Transverse colon (tissue), 4 donors: ENCODE results near the gene ATCAY. TPM values are rescaled to one million over a fixed set of nuclear protein-coding genes. Genes with fewer than 3 reads are reported as not detected.
A peak's percentile ranks its signal among the peaks of the same experiment; 100 is the strongest.
"Not testable (repeated sequence)": the region's sequence is repeated elsewhere in the genome, so short reads cannot be mapped to it uniquely, and the experiment has no call there.

ENCODE experiments used
- DNase-seq: peaks from one replicate; pipeline ENCODE4 v3.0.0-alpha.2; 2019
- H3K27ac ChIP-seq, 4 donors: fragments of 200-600 bp; sonication (generic); 2 replicates each; pipeline ENCODE4 v1.5.1; 2016 to 2018; ENCODE audit warnings: inconsistent platforms in 4 of 4
- H3K27me3 ChIP-seq: fragments of 200-600 bp; sonication (generic); 2 replicates; pipeline ENCODE4 v1.5.1; 2017; ENCODE audit warnings: inconsistent platforms
- H3K36me3 ChIP-seq, 4 donors: fragments of 200-600 bp; sonication (generic); 2 replicates each; pipeline ENCODE4 v1.5.1; 2017 to 2019; ENCODE audit warnings: inconsistent platforms in 4 of 4
- H3K4me1 ChIP-seq, 4 donors: fragments of 200-600 bp; sonication (generic); 2 replicates each; pipeline ENCODE4 v1.5.1; 2017 to 2020; ENCODE audit warnings: inconsistent platforms in 4 of 4
- H3K4me3 ChIP-seq, 4 donors: fragments of 200-600 bp; sonication (generic); 1 replicate in 1 of 4; 2 replicates in 3 of 4; pipeline versions ENCODE4 v1.5.1 to v1.6.1; 2017 to 2019; ENCODE audit warnings: inconsistent platforms in 4 of 4
- H3K9me3 ChIP-seq, 2 donors: fragments of 200-600 bp; sonication (generic); 2 replicates each; pipeline ENCODE4 v1.5.1; 2017 to 2019; ENCODE audit warnings: inconsistent platforms in 2 of 2
- EP300 ChIP-seq: sonication (generic); formaldehyde crosslinking; IDR thresholded peaks from one replicate; pipeline ENCODE4 v1.6.1; 2017; ENCODE audit warnings: antibody characterized with exemption, low read depth
- POLR2A ChIP-seq: fragments of 450-650 bp; IDR thresholded peaks from one replicate; pipeline ENCODE4 v1.6.1; 2016; ENCODE audit warnings: antibody characterized with exemption, mild to moderate bottlenecking, moderate library complexity
- POLR2AphosphoS5 ChIP-seq, 3 donors: sonication (generic); formaldehyde crosslinking; IDR thresholded peaks; one replicate each; pipeline ENCODE4 v1.6.1; 2016; ENCODE audit warnings: antibody characterized with exemption in 3 of 3
- WGBS, 2 donors: methylation state at CpG; one replicate each; pipeline ENCODE4 v1.1.5; 2018; ENCODE audit warnings: low coverage in 1 of 2; 5-methylcytosine and 5-hydroxymethylcytosine counted together
- in situ Hi-C, 4 donors: fragments of 200-750 bp; cut with MboI; loops; one replicate each; pipeline versions ENCODE4 v1.15.0 to v1.15.1; 2017; ENCODE audit warnings: low sequenced_read_pairs in 3 of 4, low pct_ligation_motif_present in 1 of 4, low pct_unique_long_range_greater_than_20kb in 1 of 4
- intact Hi-C: fragments of 100-400 bp; cut with DNase I; formaldehyde crosslinking; loops from one replicate; pipeline ENCODE4 v1.15.1; 2023; ENCODE audit warnings: low total_unique reads
- total RNA-seq, 4 donors: library from RNA; depleted of rRNA; stranded (reverse); fragments of >200 nt; gene quantifications; one replicate each; pipeline ENCODE4 v1.1.0, GENCODE V29; 2016
- TF ChIP-seq, protein P1 (sequence below), 5 experiments: fragments of 200-600 bp in 3 of 5; fragments of 450-650 bp in 2 of 5; sonication (generic) in 3 of 5; IDR thresholded peaks; 1 replicate in 2 of 5; 2 replicates in 3 of 5; pipeline ENCODE4 v1.5.1; 2016 to 2017; ENCODE audit warnings: antibody characterized with exemption in 5 of 5, inconsistent platforms in 3 of 5, mild to moderate bottlenecking in 2 of 5, moderate library complexity in 1 of 5

ATCAY gene
- total RNA-seq, 4 donors from 2014 or later, result 0.32 to 0.60 (median 0.55) TPM; not detected in 1

DNA sequence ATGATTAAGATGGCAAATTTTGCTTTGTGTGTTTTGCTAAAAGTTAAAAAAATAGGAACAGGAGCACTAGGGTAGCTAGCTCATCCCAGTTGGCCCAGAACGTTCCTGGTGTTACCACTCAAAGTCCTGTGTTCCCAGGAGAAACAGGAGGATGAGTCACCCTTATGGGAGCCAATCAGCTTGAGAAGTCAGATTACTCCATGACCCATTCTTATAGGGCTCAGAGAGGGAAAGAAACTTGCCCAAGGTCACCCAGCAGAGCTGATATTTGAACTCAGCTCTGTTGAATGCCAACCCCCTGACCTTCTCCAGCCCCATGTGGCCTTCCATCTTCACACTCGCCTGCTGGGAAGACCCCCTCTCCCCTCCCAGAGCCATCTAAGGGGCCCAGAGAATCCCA is 65.4 kb downstream of the ATCAY start:
- no peak for DNase-seq
- Histone ChIP-seq H3K27me3 (no peaks in the 10 kb centered on the region), H3K36me3 (no peaks in the 10 kb centered on the region), H3K4me1 (peaks cover 3 to 5% (median 5%) of the 10 kb centered on the region in 4 donors), H3K9me3 (no peaks in the 10 kb centered on the region), H3K27ac (no peak overlapping the region), H3K4me3 (no peak overlapping the region)
- in situ Hi-C loops (no loop called here), intact Hi-C loops (no loop called here)
- TF ChIP-seq EP300 (no peak), POLR2A (no peak), POLR2AphosphoS5 (IDR thresholded peaks at IDR 0.05) (no peak)
- TF ChIP-seq, protein P1, sequence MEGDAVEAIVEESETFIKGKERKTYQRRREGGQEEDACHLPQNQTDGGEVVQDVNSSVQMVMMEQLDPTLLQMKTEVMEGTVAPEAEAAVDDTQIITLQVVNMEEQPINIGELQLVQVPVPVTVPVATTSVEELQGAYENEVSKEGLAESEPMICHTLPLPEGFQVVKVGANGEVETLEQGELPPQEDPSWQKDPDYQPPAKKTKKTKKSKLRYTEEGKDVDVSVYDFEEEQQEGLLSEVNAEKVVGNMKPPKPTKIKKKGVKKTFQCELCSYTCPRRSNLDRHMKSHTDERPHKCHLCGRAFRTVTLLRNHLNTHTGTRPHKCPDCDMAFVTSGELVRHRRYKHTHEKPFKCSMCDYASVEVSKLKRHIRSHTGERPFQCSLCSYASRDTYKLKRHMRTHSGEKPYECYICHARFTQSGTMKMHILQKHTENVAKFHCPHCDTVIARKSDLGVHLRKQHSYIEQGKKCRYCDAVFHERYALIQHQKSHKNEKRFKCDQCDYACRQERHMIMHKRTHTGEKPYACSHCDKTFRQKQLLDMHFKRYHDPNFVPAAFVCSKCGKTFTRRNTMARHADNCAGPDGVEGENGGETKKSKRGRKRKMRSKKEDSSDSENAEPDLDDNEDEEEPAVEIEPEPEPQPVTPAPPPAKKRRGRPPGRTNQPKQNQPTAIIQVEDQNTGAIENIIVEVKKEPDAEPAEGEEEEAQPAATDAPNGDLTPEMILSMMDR (IDR thresholded peaks at IDR 0.05), result no peak
- 43% methylated on average over 2 of the region's 2 CpGs; no CpG with 5 or more reads in 1 of the 2 donors for WGBS, 2 donors

- H3K27me3 ChIP-seq, H3K9me3 ChIP-seq, in situ Hi-C loops, H3K4me3 ChIP-seq, DNase-seq, H3K27ac ChIP-seq, H3K36me3 ChIP-seq, intact Hi-C loops: not testable (repeated sequence)
- 83 to 86% methylated on average over 2 to 15 of the region's 15 CpGs for WGBS, 2 donors
- H3K4me1 ChIP-seq, result peaks cover 4 to 19% (median 16%) of the 10 kb centered on the region in 4 donors
Observed at GRCh38 chr19:3947316-3947933, 66.9 kb downstream of the ATCAY start.

GRCh38 chr19:3949294-3949693 is 68.8 kb downstream of the ATCAY start:
- in situ Hi-C loops, result no loop called here
- no peak overlapping the region for H3K4me3 ChIP-seq
- H3K4me1 ChIP-seq, result peaks cover 4 to 22% (median 16%) of the 10 kb centered on the region in 4 donors
- no peaks in the 10 kb centered on the region for H3K9me3 ChIP-seq
- 85% methylated on average over 8 of the region's 11 CpGs; no CpG with 5 or more reads in 1 of the 2 donors for WGBS, 2 donors
- no peak overlapping the region for H3K27ac ChIP-seq
- no peaks in the 10 kb centered on the region for H3K27me3 ChIP-seq
- intact Hi-C loops, result no loop called here
- no peaks in the 10 kb centered on the region for H3K36me3 ChIP-seq
- no peak for TF ChIP-seq EP300
- TF ChIP-seq POLR2A, result no peak
- no peak for TF ChIP-seq POLR2AphosphoS5 (IDR thresholded peaks at IDR 0.05)
- TF ChIP-seq, protein P1 (IDR thresholded peaks at IDR 0.05), result no peak
- DNase-seq, result no peak

- H3K4me1 ChIP-seq, result peaks cover 4 to 22% (median 16%) of the 10 kb centered on the region in 4 donors
- intact Hi-C loops, result no loop called here
- TF ChIP-seq POLR2A (no peak), EP300 (no peak), POLR2AphosphoS5 (IDR thresholded peaks at IDR 0.05) (no peak)
- TF ChIP-seq, protein P1 (IDR thresholded peaks at IDR 0.05), result no peak
- H3K36me3 ChIP-seq, result no peaks in the 10 kb centered on the region
- H3K27ac ChIP-seq, result peak overlapping the region; percentile 56 to 83 (median 70)
- no peaks in the 10 kb centered on the region for H3K27me3 ChIP-seq
- no peaks in the 10 kb centered on the region for H3K9me3 ChIP-seq
- H3K4me3 ChIP-seq, result peak overlapping the region in 1 of 4 donors; percentile 21
- DNase-seq, result no peak
- in situ Hi-C loops, result no loop called here
- 50% methylated on average over 19 of the region's 20 CpGs; no CpG with 5 or more reads in 1 of the 2 donors for WGBS, 2 donors
Observed at GRCh38 chr19:3949997-3950859, 69.7 kb downstream of the ATCAY start.
